CD4-positive, CD25-positive, alpha-beta regulatory T cell (primary cell): ENCODE results near the gene CCDC69. TPM values are rescaled to one million over a fixed set of nuclear protein-coding genes. Genes with fewer than 3 reads are reported as not detected.
A peak's percentile ranks its signal among the peaks of the same experiment; 100 is the strongest.
"Not testable (repeated sequence)": the region's sequence is repeated elsewhere in the genome, so short reads cannot be mapped to it uniquely, and the experiment has no call there.

ENCODE experiments used
- ATAC-seq, 2 donors: fragments of 150-1000 bp; cut with Tn5 transposase; one replicate each; pipeline ENCODE4 v1.10.0; 2021; ENCODE audit warnings: low read depth in 2 of 2, moderate number of reproducible peaks in 2 of 2, moderate library complexity in 1 of 2
- DNase-seq, 3 donors: peaks; one replicate each; pipeline versions ENCODE4 v3.0.0 to v3.0.0-alpha.2; 2012 to 2022; ENCODE audit warnings: mixed read lengths in 1 of 3
- H3K27ac ChIP-seq: one replicate; pipeline ENCODE4 v1.7.0; 2013; ENCODE audit warnings: mild to moderate bottlenecking, low read length; ENCODE audit not compliant: insufficient read depth, poor library complexity, severe bottlenecking
- H3K27me3 ChIP-seq: one replicate; pipeline ENCODE4 v1.7.0; 2013; ENCODE audit warnings: low read length; ENCODE audit not compliant: control insufficient read depth, insufficient read depth
- H3K36me3 ChIP-seq: one replicate; pipeline ENCODE4 v1.7.0; 2013; ENCODE audit warnings: mild to moderate bottlenecking, low read length, moderate library complexity; ENCODE audit not compliant: control insufficient read depth, insufficient read depth
- H3K4me1 ChIP-seq: 2 replicates; pipeline ENCODE4 v1.7.0; 2013; ENCODE audit warnings: mild to moderate bottlenecking, low read length; ENCODE audit not compliant: insufficient read depth, control insufficient read depth, poor library complexity, severe bottlenecking
- H3K4me3 ChIP-seq: one replicate; pipeline ENCODE4 v1.7.0; 2013; ENCODE audit warnings: low read depth, mild to moderate bottlenecking, low read length, moderate library complexity
- H3K9me3 ChIP-seq, 2 experiments: 1 replicate in 1 of 2; 2 replicates in 1 of 2; pipeline ENCODE4 v1.7.0; 2013; ENCODE audit warnings: low read length in 2 of 2, mild to moderate bottlenecking in 1 of 2, moderate library complexity in 1 of 2; ENCODE audit not compliant: control insufficient read depth in 2 of 2
- H3K27ac Mint-ChIP-seq, 3 donors: one replicate each; pipeline ENCODE4 v1.8.0; 2020 to 2022; ENCODE audit warnings: mild to moderate bottlenecking in 3 of 3, mixed read lengths in 3 of 3, moderate library complexity in 2 of 3
- H3K27me3 Mint-ChIP-seq: one replicate; pipeline ENCODE4 v1.8.0; 2022; ENCODE audit warnings: mild to moderate bottlenecking, mixed read lengths
- H3K36me3 Mint-ChIP-seq: one replicate; pipeline ENCODE4 v1.8.0; 2020; ENCODE audit warnings: mixed read lengths
- H3K4me1 Mint-ChIP-seq, 4 donors: one replicate each; pipeline ENCODE4 v1.8.0; 2020 to 2022; ENCODE audit warnings: mixed read lengths in 4 of 4, mild to moderate bottlenecking in 1 of 4
- H3K4me3 Mint-ChIP-seq, 4 donors: one replicate each; pipeline ENCODE4 v1.8.0; 2020 to 2022; ENCODE audit warnings: mild to moderate bottlenecking in 4 of 4, mixed read lengths in 4 of 4, moderate library complexity in 3 of 4
- H3K9me3 Mint-ChIP-seq, 7 donors: one replicate each; pipeline ENCODE4 v1.8.0; 2020 to 2022; ENCODE audit warnings: mixed read lengths in 7 of 7, mild to moderate bottlenecking in 3 of 7, moderate library complexity in 2 of 7
- polyA plus RNA-seq, 4 donors: library from polyadenylated mRNA; unstranded; fragments of 300-500 nt; fragmentation: Illumina TruSeq; gene quantifications; one replicate each; pipeline ENCODE4 v1.2.3, GENCODE V29; 2021
- total RNA-seq: library from RNA; stranded (reverse); gene quantifications from one replicate; pipeline ENCODE4 v1.2.3, GENCODE V29; 2022

The CCDC69 gene
- total and polyA plus RNA-seq, 5 donors from 2014 or later, result 78.2 to 104 (median 88.2) TPM

GRCh38 chr5:151181818-151182523 is 41.9 kb downstream of the CCDC69 start:
- H3K27me3 Mint-ChIP-seq, result no peaks in the 10 kb centered on the region
- Histone ChIP-seq H3K4me1 (no peaks in the 10 kb centered on the region), H3K4me3 (no peak overlapping the region), H3K27ac (no peak overlapping the region), H3K27me3 (no peaks in the 10 kb centered on the region), H3K9me3 (no peaks in the 10 kb centered on the region), H3K36me3 (peaks cover 86% of the 10 kb centered on the region)
- H3K36me3 Mint-ChIP-seq, result peaks cover 54% of the 10 kb centered on the region
- H3K4me1 Mint-ChIP-seq, result peaks cover 0 to 21% (median 14%) of the 10 kb centered on the region in 4 donors
- H3K9me3 Mint-ChIP-seq, result no peaks in the 10 kb centered on the region
- ATAC-seq, result no peak
- DNase-seq, result no peak
- H3K4me3 Mint-ChIP-seq, result no peak overlapping the region
- H3K27ac Mint-ChIP-seq, result peak overlapping the region; percentile 67 to 89 (median 85)

GRCh38 chr5:151180291-151180690 is 43.6 kb downstream of the CCDC69 start:
- Mint-ChIP-seq H3K36me3 (peaks cover 49% of the 10 kb centered on the region), H3K27me3 (no peaks in the 10 kb centered on the region), H3K9me3 (no peaks in the 10 kb centered on the region), H3K27ac (peak overlapping the region in 2 of 3 donors; percentile 67 to 85), H3K4me1 (peaks cover 0 to 19% (median 10%) of the 10 kb centered on the region in 4 donors), H3K4me3 (no peak overlapping the region)
- Histone ChIP-seq H3K4me3 (no peak overlapping the region), H3K9me3 (no peaks in the 10 kb centered on the region), H3K27ac (peak overlapping the region; percentile 23), H3K4me1 (no peaks in the 10 kb centered on the region), H3K27me3 (no peaks in the 10 kb centered on the region), H3K36me3 (peaks cover 76% of the 10 kb centered on the region)
- DNase-seq, result no peak
- ATAC-seq, result no peak

GRCh38 chr5:151179489-151179840 is 44.4 kb downstream of the CCDC69 start:
- no peaks in the 10 kb centered on the region for H3K4me1 ChIP-seq
- Mint-ChIP-seq H3K36me3 (peaks cover 49% of the 10 kb centered on the region), H3K4me1 (peaks cover 0 to 19% (median 9%) of the 10 kb centered on the region in 4 donors), H3K27ac (peak overlapping the region in 2 of 3 donors; percentile 67 to 85), H3K4me3 (no peak overlapping the region), H3K27me3 (no peaks in the 10 kb centered on the region), H3K9me3 (no peaks in the 10 kb centered on the region)
- H3K9me3 ChIP-seq, result no peaks in the 10 kb centered on the region
- H3K27ac ChIP-seq, result no peak overlapping the region
- no peak for ATAC-seq
- DNase-seq, result no peak
- H3K36me3 ChIP-seq, result peaks cover 68% of the 10 kb centered on the region
- no peaks in the 10 kb centered on the region for H3K27me3 ChIP-seq
- no peak overlapping the region for H3K4me3 ChIP-seq

- Mint-ChIP-seq H3K36me3 (peaks cover 46% of the 10 kb centered on the region), H3K4me1 (peaks cover 0 to 18% (median 11%) of the 10 kb centered on the region in 4 donors), H3K27ac (peak overlapping the region; percentile 62 to 85 (median 67)), H3K27me3 (no peaks in the 10 kb centered on the region), H3K9me3 (no peaks in the 10 kb centered on the region), H3K4me3 (no peak overlapping the region)
- Histone ChIP-seq H3K4me3 (no peak overlapping the region), H3K9me3 (no peaks in the 10 kb centered on the region), H3K4me1 (no peaks in the 10 kb centered on the region), H3K36me3 (peaks cover 62% of the 10 kb centered on the region), H3K27ac (no peak overlapping the region), H3K27me3 (no peaks in the 10 kb centered on the region)
- ATAC-seq (no peak), DNase-seq (no peak)
Measured at GRCh38 chr5:151178777-151179488, 45.0 kb downstream of the CCDC69 start.

GRCh38 chr5:151178372-151178771 is 45.5 kb downstream of the CCDC69 start:
- no peaks in the 10 kb centered on the region for H3K9me3 Mint-ChIP-seq
- H3K27ac ChIP-seq, result no peak overlapping the region
- no peaks in the 10 kb centered on the region for H3K27me3 ChIP-seq
- H3K4me3 ChIP-seq, result no peak overlapping the region
- peaks cover 0 to 15% (median 12%) of the 10 kb centered on the region in 4 donors for H3K4me1 Mint-ChIP-seq
- H3K27me3 Mint-ChIP-seq, result no peaks in the 10 kb centered on the region
- ATAC-seq (no peak), DNase-seq (no peak)
- H3K9me3 ChIP-seq, result no peaks in the 10 kb centered on the region
- H3K4me1 ChIP-seq, result no peaks in the 10 kb centered on the region
- H3K36me3 Mint-ChIP-seq, result peaks cover 44% of the 10 kb centered on the region
- H3K4me3 Mint-ChIP-seq, result no peak overlapping the region
- peaks cover 57% of the 10 kb centered on the region for H3K36me3 ChIP-seq
- peak overlapping the region in 2 of 3 donors; percentile 67 to 85 for H3K27ac Mint-ChIP-seq

GRCh38 chr5:151176268-151176667 is 47.6 kb downstream of the CCDC69 start:
- H3K9me3 Mint-ChIP-seq, H3K9me3 ChIP-seq, H3K4me1 ChIP-seq, H3K4me3 Mint-ChIP-seq, H3K27me3 ChIP-seq, DNase-seq, H3K4me3 ChIP-seq, H3K27me3 Mint-ChIP-seq, ATAC-seq, H3K27ac ChIP-seq: not testable (repeated sequence)
- peak overlapping the region in 1 of 3 donors; percentile 26 for H3K27ac Mint-ChIP-seq
- H3K36me3 ChIP-seq, result peaks cover 37% of the 10 kb centered on the region
- peaks cover 0 to 25% (median 12%) of the 10 kb centered on the region in 4 donors for H3K4me1 Mint-ChIP-seq
- peaks cover 33% of the 10 kb centered on the region for H3K36me3 Mint-ChIP-seq

- Mint-ChIP-seq H3K27ac (peak overlapping the region in 2 of 3 donors; percentile 17 to 59), H3K4me1 (peaks cover 9 to 39% (median 23%) of the 10 kb centered on the region in 4 donors), H3K9me3 (no peaks in the 10 kb centered on the region), H3K27me3 (no peaks in the 10 kb centered on the region), H3K36me3 (peaks cover 28% of the 10 kb centered on the region), H3K4me3 (no peak overlapping the region)
- Histone ChIP-seq H3K9me3 (no peaks in the 10 kb centered on the region), H3K27me3 (no peaks in the 10 kb centered on the region), H3K36me3 (peaks cover 24% of the 10 kb centered on the region), H3K27ac (no peak overlapping the region), H3K4me3 (no peak overlapping the region), H3K4me1 (peaks cover 8% of the 10 kb centered on the region)
- no peak for DNase-seq
- ATAC-seq, result no peak
Measured at GRCh38 chr5:151174612-151175101, 49.2 kb downstream of the CCDC69 start.
